ENCODE data around the gene ADSL.

DNA sequence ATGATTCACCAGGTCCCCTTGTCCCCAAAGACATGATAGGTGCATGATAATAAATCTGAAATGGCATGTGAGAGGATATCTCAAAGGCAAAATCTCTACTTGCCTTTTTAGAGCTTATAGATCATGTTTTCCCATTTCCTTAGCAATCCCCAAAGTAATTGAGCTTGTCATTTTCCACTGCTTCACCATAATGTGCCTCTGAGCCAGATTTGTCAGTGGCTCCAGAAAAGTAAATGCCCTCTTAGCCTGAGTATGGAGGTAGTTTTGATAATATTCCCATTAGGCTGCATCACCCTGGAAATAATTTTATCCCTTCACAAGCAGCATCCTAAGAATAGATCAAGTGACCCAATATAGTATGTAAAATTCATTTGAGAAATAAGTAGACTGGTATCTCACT, 36.7 kb upstream of the ADSL start:
- TF ChIP-seq, protein P1, sequence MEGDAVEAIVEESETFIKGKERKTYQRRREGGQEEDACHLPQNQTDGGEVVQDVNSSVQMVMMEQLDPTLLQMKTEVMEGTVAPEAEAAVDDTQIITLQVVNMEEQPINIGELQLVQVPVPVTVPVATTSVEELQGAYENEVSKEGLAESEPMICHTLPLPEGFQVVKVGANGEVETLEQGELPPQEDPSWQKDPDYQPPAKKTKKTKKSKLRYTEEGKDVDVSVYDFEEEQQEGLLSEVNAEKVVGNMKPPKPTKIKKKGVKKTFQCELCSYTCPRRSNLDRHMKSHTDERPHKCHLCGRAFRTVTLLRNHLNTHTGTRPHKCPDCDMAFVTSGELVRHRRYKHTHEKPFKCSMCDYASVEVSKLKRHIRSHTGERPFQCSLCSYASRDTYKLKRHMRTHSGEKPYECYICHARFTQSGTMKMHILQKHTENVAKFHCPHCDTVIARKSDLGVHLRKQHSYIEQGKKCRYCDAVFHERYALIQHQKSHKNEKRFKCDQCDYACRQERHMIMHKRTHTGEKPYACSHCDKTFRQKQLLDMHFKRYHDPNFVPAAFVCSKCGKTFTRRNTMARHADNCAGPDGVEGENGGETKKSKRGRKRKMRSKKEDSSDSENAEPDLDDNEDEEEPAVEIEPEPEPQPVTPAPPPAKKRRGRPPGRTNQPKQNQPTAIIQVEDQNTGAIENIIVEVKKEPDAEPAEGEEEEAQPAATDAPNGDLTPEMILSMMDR (IDR thresholded peaks at IDR 0.05) = no peak
- no peak for TF ChIP-seq POLR2A (IDR thresholded peaks at IDR 0.05)
- no peak for TF ChIP-seq POLR2AphosphoS5 (IDR thresholded peaks at IDR 0.05)
